Retinal pigment epithelial cell (primary cell): ENCODE measurements around the gene UBE2E1.

ENCODE experiments used
- DNase-seq: peaks from one replicate; pipeline ENCODE4 v3.0.0-alpha.2; 2010; ENCODE audit warnings: low read depth
- H3K4me3 ChIP-seq: 2 replicates; pipeline ENCODE4 v1.5.1; 2011; ENCODE audit warnings: mild to moderate bottlenecking, low read length, control low read depth, moderate library complexity
- TF ChIP-seq, protein P1 (sequence below): conservative IDR thresholded peaks from 2 replicates; pipeline ENCODE4 v1.5.1; 2011; ENCODE audit warnings: low read depth, low read length, control low read depth, inconsistent platforms

UBE2E1 gene

DNA sequence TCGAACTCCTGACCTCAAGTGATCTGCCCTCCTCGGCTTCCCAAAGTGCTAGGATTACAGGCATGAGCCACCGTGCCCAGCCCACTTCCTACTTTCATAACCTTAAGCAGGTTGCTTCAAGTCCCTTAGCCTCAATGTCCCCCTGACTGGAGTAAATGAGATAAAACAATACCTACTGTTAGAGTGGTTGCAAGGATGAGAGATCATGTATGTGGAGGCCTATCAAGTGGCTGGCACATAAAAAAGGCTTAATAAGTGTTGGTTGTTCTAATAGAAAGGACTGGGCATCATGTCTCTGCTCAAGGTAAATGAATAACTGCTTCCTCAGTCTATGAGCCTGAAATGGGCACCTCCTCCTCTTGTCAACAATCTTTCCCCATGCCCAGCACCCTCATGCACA, 25.9 kb upstream of the UBE2E1 start:
- H3K4me3 ChIP-seq: no peak overlapping the region
- DNase-seq: no peak
- TF ChIP-seq, protein P1, sequence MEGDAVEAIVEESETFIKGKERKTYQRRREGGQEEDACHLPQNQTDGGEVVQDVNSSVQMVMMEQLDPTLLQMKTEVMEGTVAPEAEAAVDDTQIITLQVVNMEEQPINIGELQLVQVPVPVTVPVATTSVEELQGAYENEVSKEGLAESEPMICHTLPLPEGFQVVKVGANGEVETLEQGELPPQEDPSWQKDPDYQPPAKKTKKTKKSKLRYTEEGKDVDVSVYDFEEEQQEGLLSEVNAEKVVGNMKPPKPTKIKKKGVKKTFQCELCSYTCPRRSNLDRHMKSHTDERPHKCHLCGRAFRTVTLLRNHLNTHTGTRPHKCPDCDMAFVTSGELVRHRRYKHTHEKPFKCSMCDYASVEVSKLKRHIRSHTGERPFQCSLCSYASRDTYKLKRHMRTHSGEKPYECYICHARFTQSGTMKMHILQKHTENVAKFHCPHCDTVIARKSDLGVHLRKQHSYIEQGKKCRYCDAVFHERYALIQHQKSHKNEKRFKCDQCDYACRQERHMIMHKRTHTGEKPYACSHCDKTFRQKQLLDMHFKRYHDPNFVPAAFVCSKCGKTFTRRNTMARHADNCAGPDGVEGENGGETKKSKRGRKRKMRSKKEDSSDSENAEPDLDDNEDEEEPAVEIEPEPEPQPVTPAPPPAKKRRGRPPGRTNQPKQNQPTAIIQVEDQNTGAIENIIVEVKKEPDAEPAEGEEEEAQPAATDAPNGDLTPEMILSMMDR: no peak

DNA sequence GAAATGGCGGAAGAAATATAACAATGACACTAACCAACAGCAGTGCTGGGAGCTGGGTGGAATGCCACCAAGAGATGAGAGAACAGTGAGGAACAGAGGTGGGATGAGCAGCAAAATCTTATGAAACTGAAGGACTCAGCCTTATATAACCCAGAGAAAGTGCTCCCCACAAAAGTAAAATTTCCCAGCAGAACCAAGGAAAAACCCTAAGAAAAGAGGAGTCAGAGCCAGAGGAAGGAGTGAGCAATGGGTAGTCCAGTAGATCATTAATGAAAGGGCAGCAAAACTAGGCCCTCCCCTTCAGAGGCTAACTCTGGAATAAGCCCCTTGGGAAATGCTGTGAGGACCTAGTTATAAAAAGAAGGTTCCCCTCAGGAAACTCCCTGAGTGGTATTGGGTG, 24.7 kb upstream of the UBE2E1 start:
- no peak overlapping the region for H3K4me3 ChIP-seq
- no peak for DNase-seq
- TF ChIP-seq, protein P1: no peak

DNA sequence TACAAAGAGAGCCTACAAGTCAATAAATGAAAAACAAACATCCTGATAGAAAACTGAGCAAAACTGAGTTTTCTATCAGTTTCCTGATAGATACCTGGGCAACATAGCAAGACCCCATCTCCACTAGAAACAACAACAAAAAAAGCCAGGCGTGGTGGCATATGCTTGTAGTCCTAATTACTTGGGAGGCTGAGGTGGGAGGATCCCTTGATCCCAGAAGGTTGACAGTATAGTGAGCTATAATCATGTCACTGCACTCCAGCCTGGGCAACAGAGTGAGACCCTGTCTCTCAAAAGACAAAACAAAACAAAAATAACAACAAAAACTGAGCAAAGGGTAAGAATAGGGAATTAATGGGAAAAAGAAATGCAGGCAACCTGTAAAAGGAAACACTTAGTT, 23.9 kb upstream of the UBE2E1 start:
- no peak for DNase-seq
- TF ChIP-seq, protein P1: no peak
- no peak overlapping the region for H3K4me3 ChIP-seq

DNA sequence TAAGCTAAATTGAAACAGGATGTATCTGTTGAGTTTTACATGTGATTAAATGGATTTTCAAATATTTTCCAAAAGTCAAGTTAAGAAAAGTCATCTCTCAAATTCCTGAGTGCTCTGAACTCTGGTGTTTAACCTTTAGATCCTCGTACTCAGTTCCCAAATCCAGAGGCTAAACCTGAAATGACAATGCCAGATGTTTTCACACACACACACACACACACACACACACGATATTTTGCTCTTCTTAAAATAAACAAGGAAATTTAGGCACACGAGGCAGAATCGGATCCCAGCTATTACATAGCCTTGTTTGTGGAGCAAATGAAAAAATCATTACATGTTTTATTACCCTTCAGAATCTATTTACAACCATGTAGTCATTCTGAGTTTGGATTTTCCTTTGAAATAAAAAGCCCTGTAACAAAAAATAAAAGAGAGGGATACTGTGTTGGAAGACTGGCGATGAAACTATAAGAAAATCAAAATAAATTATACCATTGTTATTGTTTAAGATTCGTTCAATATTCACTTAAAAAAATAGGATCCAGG, 20.6 kb upstream of the UBE2E1 start:
- TF ChIP-seq, protein P1: no peak

DNA sequence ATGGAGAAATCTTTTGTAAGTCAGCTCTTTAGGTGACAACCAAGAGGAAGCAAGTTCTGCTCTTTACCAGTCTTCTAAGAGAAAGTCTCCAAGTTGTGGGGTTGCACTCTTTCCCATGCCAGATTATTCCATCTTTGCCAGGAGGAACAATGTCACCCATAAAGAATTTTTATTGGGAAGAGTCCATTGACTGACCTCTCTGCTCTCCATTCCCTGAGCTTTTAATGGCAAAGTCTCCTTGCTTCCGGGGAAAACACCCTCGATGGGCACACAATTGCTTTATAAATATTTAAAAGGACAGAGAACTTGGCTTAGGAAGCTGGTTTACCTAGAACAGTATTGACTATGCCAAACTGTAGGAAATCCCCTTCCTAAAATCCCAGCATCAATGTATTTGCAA, 19.9 kb upstream of the UBE2E1 start:
- TF ChIP-seq, protein P1: no peak
- H3K4me3 ChIP-seq: no peak overlapping the region
- no peak for DNase-seq

More for the DNA sequence above, 20.6 kb upstream of the UBE2E1 start:
- DNase-seq: no peak
- H3K4me3 ChIP-seq: no peak overlapping the region

DNA sequence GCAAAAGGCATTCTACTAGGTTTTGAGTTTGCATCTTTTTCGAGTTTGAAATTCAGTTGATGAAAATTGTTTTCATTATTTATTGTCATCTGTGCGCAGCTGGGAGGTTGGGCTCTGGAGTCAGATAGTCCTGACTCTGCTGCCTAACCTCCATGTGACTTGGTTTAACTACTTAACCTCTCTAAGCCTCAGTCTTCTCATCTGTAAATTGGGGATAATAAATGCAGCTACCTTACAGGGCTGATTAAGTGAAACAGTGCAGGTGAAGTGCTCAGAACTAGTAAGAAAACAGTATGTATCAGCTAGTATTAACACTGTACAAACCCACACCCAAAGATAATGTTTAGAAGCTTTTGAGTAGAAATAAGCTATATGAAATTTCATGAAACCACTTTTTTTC, 14.1 kb upstream of the UBE2E1 start:
- no peak for DNase-seq
- no peak overlapping the region for H3K4me3 ChIP-seq
- TF ChIP-seq, protein P1: no peak

DNA sequence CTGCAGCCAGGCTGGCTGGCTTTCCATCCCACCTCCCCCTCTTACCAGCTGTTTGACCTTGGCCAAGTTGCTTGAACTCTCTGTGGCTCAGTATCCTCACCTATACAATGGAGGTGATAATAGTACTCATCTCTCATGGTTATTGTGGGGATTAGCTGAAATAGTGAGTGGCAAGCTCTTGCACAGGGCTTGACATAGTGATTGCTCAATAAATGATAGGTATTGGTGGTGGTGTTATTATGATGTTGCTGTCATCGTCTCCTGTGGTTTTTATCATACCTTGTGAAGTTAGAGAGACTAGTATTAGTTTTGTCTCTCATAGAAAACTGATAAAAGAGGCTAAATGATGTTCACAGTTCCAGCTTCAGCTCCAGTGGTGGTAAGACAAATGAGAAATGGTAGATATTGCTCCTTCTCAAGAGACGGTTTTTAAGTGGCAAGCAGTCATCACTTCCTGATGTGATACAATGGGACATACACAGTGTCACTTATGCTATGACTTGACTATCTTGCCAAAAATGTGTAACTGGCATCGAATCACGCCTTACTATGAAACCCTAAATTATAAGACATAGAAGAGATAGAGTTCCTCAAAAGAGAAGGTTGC, 12.1 kb upstream of the UBE2E1 start:
- H3K4me3 ChIP-seq: no peak overlapping the region
- TF ChIP-seq, protein P1: no peak
- no peak for DNase-seq
